Smooth muscle cell (in vitro differentiated cells): ENCODE results near the gene FOXB1. TPM values are rescaled to one million over a fixed set of nuclear protein-coding genes. Genes with fewer than 3 reads are reported as not detected.

Source experiments
- DNase-seq: peaks from one replicate; lab custom pipeline; 2025; ENCODE audit not compliant: unreplicated experiment; lab: John Stamatoyannopoulos, UW
- H2AFZ ChIP-seq: fragments of 200-600 bp; sonication (generic); 2 replicates; pipeline ENCODE4 v1.6.0; 2016; ENCODE audit warnings: antibody characterized with exemption, low read depth, mild to moderate bottlenecking
- H3F3A ChIP-seq: fragments of 200-600 bp; sonication (generic); 2 replicates; pipeline ENCODE4 v1.6.0; 2017; ENCODE audit warnings: antibody characterized with exemption, low read depth
- H3K27ac ChIP-seq: fragments of 200-600 bp; sonication (generic); 2 replicates; pipeline ENCODE4 v1.5.1; 2016; ENCODE audit warnings: low read depth, mild to moderate bottlenecking
- H3K27me3 ChIP-seq: fragments of 200-600 bp; sonication (generic); 2 replicates; pipeline ENCODE4 v1.6.1; 2016; ENCODE audit warnings: low read depth, mild to moderate bottlenecking
- H3K36me3 ChIP-seq: fragments of 200-600 bp; sonication (generic); 2 replicates; pipeline ENCODE4 v1.5.1; 2016; ENCODE audit warnings: low read depth
- H3K4me1 ChIP-seq: fragments of 200-600 bp; sonication (generic); 2 replicates; pipeline ENCODE4 v1.5.1; 2016; ENCODE audit warnings: low read depth
- H3K4me2 ChIP-seq: fragments of 200-600 bp; sonication (generic); 2 replicates; pipeline ENCODE4 v1.6.0; 2016; ENCODE audit warnings: mild to moderate bottlenecking
- H3K4me3 ChIP-seq: fragments of 200-600 bp; sonication (generic); 2 replicates; pipeline ENCODE4 v1.5.1; 2016; ENCODE audit warnings: mild to moderate bottlenecking
- H3K79me2 ChIP-seq: fragments of 200-600 bp; sonication (generic); 2 replicates; pipeline ENCODE4 v1.6.0; 2016; ENCODE audit warnings: low read depth, mild to moderate bottlenecking
- H3K9ac ChIP-seq: fragments of 200-600 bp; sonication (generic); 2 replicates; pipeline ENCODE4 v1.6.0; 2016; ENCODE audit warnings: low read depth
- H3K9me3 ChIP-seq: fragments of 200-600 bp; sonication (generic); replicated peaks from 2 replicates; pipeline ENCODE4 v1.5.1; 2016; ENCODE audit warnings: low read depth
- H4K20me1 ChIP-seq: fragments of 200-600 bp; sonication (generic); 2 replicates; pipeline ENCODE4 v1.6.0; 2016; ENCODE audit warnings: low read depth
- WGBS: methylation state at CpG from one replicate; pipeline ENCODE4 v1.1.7; 2016; ENCODE audit warnings: low lambda C conversion rate; 5-methylcytosine and 5-hydroxymethylcytosine counted together
- polyA plus RNA-seq: library from polyadenylated mRNA; unstranded; fragments of >200 nt; fragmentation: Nextera tagmentation; extraction: Ambion mirVana; gene quantifications from 2 replicates; pipeline ENCODE4 v1.2.1, GENCODE V29; 2016
- total RNA-seq: library from RNA; depleted of rRNA; stranded (reverse); fragments of >200 nt; gene quantifications from 2 replicates; pipeline ENCODE4 v1.2.3, GENCODE V29; 2014
- TF ChIP-seq, protein P1 (sequence below): fragments of 200-600 bp; sonication (generic); IDR thresholded peaks from 2 replicates; pipeline ENCODE4 v1.5.1; 2017; ENCODE audit warnings: borderline replicate concordance, mild to moderate bottlenecking, antibody characterized with exemption; ENCODE audit not compliant: insufficient read depth, poor library complexity, severe bottlenecking

Gene FOXB1
- total and polyA plus RNA-seq, 2 experiments from 2014 or later, result not detected

DNA sequence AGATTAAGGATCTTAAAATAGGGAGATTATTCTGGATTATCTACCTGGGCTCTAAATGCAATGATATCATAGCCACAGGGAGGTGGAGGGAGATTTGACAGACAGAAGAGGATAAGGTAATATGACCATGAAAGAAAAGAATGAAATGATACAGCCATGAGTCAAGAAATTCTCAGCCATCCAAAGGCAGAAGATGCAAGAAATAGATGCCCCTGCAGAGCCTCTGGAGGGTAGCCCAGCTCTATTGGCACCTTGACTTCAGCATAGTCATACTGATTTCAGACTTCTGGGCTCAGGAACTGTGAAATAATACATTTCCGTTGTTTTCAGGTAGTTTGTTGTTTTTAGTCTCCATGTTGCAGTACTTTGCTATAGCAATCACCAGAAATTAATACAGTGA, 31.9 kb upstream of the FOXB1 start:
- no peak overlapping the region for H3K4me3 ChIP-seq
- 88% methylated on average over 1 of the region's 1 CpG for WGBS
- no peaks in the 10 kb centered on the region for H3K36me3 ChIP-seq
- no peaks in the 10 kb centered on the region for H3K9me3 ChIP-seq
- no peak overlapping the region for H3K4me2 ChIP-seq
- no peaks in the 10 kb centered on the region for H4K20me1 ChIP-seq
- H2AFZ ChIP-seq, result no peak overlapping the region
- no peak for DNase-seq
- no peak overlapping the region for H3K9ac ChIP-seq
- TF ChIP-seq, protein P1, sequence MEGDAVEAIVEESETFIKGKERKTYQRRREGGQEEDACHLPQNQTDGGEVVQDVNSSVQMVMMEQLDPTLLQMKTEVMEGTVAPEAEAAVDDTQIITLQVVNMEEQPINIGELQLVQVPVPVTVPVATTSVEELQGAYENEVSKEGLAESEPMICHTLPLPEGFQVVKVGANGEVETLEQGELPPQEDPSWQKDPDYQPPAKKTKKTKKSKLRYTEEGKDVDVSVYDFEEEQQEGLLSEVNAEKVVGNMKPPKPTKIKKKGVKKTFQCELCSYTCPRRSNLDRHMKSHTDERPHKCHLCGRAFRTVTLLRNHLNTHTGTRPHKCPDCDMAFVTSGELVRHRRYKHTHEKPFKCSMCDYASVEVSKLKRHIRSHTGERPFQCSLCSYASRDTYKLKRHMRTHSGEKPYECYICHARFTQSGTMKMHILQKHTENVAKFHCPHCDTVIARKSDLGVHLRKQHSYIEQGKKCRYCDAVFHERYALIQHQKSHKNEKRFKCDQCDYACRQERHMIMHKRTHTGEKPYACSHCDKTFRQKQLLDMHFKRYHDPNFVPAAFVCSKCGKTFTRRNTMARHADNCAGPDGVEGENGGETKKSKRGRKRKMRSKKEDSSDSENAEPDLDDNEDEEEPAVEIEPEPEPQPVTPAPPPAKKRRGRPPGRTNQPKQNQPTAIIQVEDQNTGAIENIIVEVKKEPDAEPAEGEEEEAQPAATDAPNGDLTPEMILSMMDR, result no peak
- H3K27ac ChIP-seq, result no peak overlapping the region
- H3K27me3 ChIP-seq, result no peaks in the 10 kb centered on the region
- H3F3A ChIP-seq, result no peaks in the 10 kb centered on the region
- no peaks in the 10 kb centered on the region for H3K4me1 ChIP-seq
- no peaks in the 10 kb centered on the region for H3K79me2 ChIP-seq

DNA sequence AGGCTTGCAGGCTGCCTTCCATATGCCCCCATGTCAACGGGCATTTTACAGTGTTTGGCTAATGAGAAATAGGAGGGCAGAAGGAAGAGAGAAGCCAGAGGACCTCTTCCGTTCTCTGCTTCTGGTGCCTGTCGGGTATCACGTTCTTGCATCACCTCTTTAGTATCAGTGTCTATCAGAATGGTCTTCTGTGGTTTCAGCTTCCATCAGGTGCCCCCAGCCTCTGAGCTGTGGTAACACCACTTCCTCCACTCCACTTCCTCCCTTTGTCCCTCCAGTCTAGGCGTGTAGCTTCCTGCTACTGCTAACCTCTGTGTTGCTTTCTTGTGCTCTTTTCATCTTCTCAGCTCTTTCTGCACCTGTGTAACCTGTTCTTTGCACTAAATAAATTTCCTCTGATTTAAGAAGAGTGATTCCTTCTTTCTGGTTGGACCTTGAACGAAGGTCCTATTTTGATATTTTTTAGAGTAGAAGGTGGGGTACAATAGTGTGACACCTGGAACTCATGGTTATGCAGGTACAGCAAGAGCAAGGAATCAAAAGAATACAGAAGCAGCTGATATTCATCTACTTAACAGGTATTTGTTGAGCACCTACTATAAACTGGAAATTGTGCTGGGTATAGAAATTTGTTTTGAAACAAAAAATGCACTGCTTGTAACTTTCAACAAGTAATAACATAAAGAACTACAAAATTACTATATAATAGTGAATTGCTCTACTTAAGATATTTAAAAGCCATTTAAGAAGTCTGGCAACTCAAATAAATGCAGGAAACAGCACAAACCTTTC, 27.4 kb upstream of the FOXB1 start:
- no peak for DNase-seq
- Histone ChIP-seq H3K27me3 (no peaks in the 10 kb centered on the region), H3K27ac (no peak overlapping the region), H3K4me2 (no peak overlapping the region), H3K4me3 (no peak overlapping the region), H4K20me1 (no peaks in the 10 kb centered on the region), H3K4me1 (no peaks in the 10 kb centered on the region), H3F3A (no peaks in the 10 kb centered on the region), H3K9me3 (no peaks in the 10 kb centered on the region), H3K36me3 (no peaks in the 10 kb centered on the region), H3K79me2 (no peaks in the 10 kb centered on the region), H3K9ac (no peak overlapping the region), H2AFZ (no peak overlapping the region)
- WGBS, result 89% methylated on average over 6 of the region's 6 CpGs
- TF ChIP-seq, protein P1, result no peak

DNA sequence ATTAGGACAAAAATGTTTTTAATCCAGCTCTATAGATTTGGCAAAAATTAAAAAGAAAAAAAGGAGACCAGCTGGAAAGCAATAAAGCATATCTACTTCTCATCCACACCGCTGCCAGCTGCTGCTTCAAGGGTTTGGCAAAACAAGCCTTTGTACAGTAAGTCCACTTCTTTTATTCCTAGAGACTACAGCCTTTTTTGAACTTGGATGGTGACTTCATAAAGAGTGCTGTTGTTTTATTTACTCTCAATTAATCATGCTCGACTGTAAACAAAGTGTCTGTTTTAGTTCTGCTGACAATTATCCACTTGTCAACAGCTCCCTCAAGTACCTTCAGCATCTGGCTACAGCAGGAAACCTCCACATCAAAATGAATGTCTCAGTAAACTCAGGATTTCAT, 12.3 kb upstream of the FOXB1 start:
- Histone ChIP-seq H2AFZ (no peak overlapping the region), H3K9me3 (no peaks in the 10 kb centered on the region), H3K36me3 (no peaks in the 10 kb centered on the region), H3K4me1 (peaks cover 20% of the 10 kb centered on the region), H3K4me2 (no peak overlapping the region), H4K20me1 (no peaks in the 10 kb centered on the region), H3K9ac (no peak overlapping the region), H3K4me3 (no peak overlapping the region), H3K27me3 (peaks cover 92% of the 10 kb centered on the region), H3K79me2 (no peaks in the 10 kb centered on the region), H3F3A (no peaks in the 10 kb centered on the region), H3K27ac (no peak overlapping the region)
- DNase-seq, result no peak
- WGBS, result 64% methylated on average over 2 of the region's 2 CpGs
- TF ChIP-seq, protein P1, result no peak
